Muscle of arm (tissue), 12 donors: Measurements from ENCODE around the gene PCCB. TPM values are rescaled to one million over a fixed set of nuclear protein-coding genes. Genes with fewer than 3 reads are reported as not detected.
A peak's percentile ranks its signal among the peaks of the same experiment; 100 is the strongest.
"Not testable (repeated sequence)": the region's sequence is repeated elsewhere in the genome, so short reads cannot be mapped to it uniquely, and the experiment has no call there.

Experiments
- DNase-seq: peaks from one replicate; pipeline ENCODE4 v3.0.0-alpha.2; 2013
- polyA plus RNA-seq, 12 donors: library from polyadenylated mRNA; unstranded; fragments of 120-200 nt; gene quantifications; one replicate each; pipeline ENCODE4 v1.2.1, GENCODE V29; 2013; ENCODE audit not compliant: insufficient read length in 12 of 12

Gene PCCB
- polyA plus RNA-seq, 12 donors, result 21.4 to 37.8 (median 31.8) TPM; not detected in 1

- no peak for DNase-seq
Observed at GRCh38 chr3:136255672-136256406, 5.7 kb downstream of the PCCB start.

- no peak for DNase-seq
Observed at GRCh38 chr3:136258199-136258598, 8.1 kb downstream of the PCCB start.

- DNase-seq, result no peak
Observed at GRCh38 chr3:136261826-136262225, 11.7 kb downstream of the PCCB start.

GRCh38 chr3:136262559-136262958 is 12.4 kb downstream of the PCCB start:
- no peak for DNase-seq

- DNase-seq, result no peak
Observed at GRCh38 chr3:136263251-136263650, 13.1 kb downstream of the PCCB start.

- not testable (repeated sequence) for DNase-seq
Observed at GRCh38 chr3:136266468-136267125, 16.5 kb downstream of the PCCB start.

GRCh38 chr3:136267235-136267634 is 17.1 kb downstream of the PCCB start:
- no peak for DNase-seq

- no peak for DNase-seq
Observed at GRCh38 chr3:136270179-136270578, 20.0 kb downstream of the PCCB start.

- DNase-seq, result not testable (repeated sequence)
Observed at GRCh38 chr3:136271626-136272025, 21.5 kb downstream of the PCCB start.

- DNase-seq, result no peak
Observed at GRCh38 chr3:136276049-136276755, 26.1 kb downstream of the PCCB start.

GRCh38 chr3:136277115-136277514 is 27.0 kb downstream of the PCCB start:
- DNase-seq, result no peak

GRCh38 chr3:136277634-136278033 is 27.5 kb downstream of the PCCB start:
- DNase-seq, result no peak

GRCh38 chr3:136279092-136279491 is 29.0 kb downstream of the PCCB start:
- DNase-seq, result no peak

- no peak for DNase-seq
Observed at GRCh38 chr3:136280961-136281360, 30.8 kb downstream of the PCCB start.

- DNase-seq, result peak; percentile 2
Observed at GRCh38 chr3:136281966-136282520, 31.9 kb downstream of the PCCB start.

- DNase-seq, result no peak
Observed at GRCh38 chr3:136283627-136284026, 33.5 kb downstream of the PCCB start.

- DNase-seq, result no peak
Observed at GRCh38 chr3:136291302-136291701, 41.2 kb downstream of the PCCB start.

- no peak for DNase-seq
Observed at GRCh38 chr3:136292500-136292899, 42.4 kb downstream of the PCCB start.

- no peak for DNase-seq
Observed at GRCh38 chr3:136293279-136293678, 43.1 kb downstream of the PCCB start.

GRCh38 chr3:136294176-136294575 is 44.0 kb downstream of the PCCB start:
- no peak for DNase-seq

- DNase-seq, result no peak
Observed at GRCh38 chr3:136296960-136297359, 46.8 kb downstream of the PCCB start.

- DNase-seq, result no peak
Observed at GRCh38 chr3:136297826-136298225, 47.7 kb downstream of the PCCB start.

- DNase-seq, result no peak
Observed at GRCh38 chr3:136300444-136300843, 50.3 kb downstream of the PCCB start.
